Fibroblast of mammary gland (primary cell): Measurements from ENCODE around the gene C19orf18.

ENCODE experiments used
- DNase-seq: peaks from one replicate; pipeline ENCODE4 v3.0.0-alpha.2; 2010; ENCODE audit warnings: low read depth
- H3K4me3 ChIP-seq: 2 replicates; pipeline ENCODE4 v1.5.1; 2011; ENCODE audit warnings: low read depth, mild to moderate bottlenecking, low read length, moderate library complexity; ENCODE audit not compliant: control insufficient read depth
- TF ChIP-seq, protein P1 (sequence below): conservative IDR thresholded peaks from 2 replicates; pipeline ENCODE4 v1.5.1; 2011; ENCODE audit warnings: low read depth, low read length, inconsistent platforms; ENCODE audit not compliant: control insufficient read depth, insufficient read depth

Gene C19orf18

DNA sequence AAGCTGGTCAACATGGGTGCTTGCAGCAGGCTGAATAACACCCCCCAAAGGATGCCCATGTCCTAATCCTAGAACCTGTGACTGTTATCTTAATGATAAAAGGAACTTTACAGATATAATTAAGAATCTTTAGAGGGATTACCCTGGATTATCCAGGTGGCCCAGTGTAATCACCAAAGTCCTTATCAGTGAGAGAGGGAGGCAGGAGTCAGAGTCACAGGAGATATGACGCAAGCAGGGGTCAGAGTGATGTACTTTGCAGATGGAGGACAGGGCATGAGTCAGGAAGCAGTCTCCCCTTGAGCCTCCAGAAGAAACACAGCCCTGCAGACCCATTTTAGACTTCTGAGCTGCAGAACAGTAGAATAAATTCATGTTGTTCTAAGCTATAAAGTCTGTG is 18.5 kb upstream of the C19orf18 start:
- H3K4me3 ChIP-seq, result no peak overlapping the region
- no peak for DNase-seq
- TF ChIP-seq, protein P1, sequence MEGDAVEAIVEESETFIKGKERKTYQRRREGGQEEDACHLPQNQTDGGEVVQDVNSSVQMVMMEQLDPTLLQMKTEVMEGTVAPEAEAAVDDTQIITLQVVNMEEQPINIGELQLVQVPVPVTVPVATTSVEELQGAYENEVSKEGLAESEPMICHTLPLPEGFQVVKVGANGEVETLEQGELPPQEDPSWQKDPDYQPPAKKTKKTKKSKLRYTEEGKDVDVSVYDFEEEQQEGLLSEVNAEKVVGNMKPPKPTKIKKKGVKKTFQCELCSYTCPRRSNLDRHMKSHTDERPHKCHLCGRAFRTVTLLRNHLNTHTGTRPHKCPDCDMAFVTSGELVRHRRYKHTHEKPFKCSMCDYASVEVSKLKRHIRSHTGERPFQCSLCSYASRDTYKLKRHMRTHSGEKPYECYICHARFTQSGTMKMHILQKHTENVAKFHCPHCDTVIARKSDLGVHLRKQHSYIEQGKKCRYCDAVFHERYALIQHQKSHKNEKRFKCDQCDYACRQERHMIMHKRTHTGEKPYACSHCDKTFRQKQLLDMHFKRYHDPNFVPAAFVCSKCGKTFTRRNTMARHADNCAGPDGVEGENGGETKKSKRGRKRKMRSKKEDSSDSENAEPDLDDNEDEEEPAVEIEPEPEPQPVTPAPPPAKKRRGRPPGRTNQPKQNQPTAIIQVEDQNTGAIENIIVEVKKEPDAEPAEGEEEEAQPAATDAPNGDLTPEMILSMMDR, result no peak

DNA sequence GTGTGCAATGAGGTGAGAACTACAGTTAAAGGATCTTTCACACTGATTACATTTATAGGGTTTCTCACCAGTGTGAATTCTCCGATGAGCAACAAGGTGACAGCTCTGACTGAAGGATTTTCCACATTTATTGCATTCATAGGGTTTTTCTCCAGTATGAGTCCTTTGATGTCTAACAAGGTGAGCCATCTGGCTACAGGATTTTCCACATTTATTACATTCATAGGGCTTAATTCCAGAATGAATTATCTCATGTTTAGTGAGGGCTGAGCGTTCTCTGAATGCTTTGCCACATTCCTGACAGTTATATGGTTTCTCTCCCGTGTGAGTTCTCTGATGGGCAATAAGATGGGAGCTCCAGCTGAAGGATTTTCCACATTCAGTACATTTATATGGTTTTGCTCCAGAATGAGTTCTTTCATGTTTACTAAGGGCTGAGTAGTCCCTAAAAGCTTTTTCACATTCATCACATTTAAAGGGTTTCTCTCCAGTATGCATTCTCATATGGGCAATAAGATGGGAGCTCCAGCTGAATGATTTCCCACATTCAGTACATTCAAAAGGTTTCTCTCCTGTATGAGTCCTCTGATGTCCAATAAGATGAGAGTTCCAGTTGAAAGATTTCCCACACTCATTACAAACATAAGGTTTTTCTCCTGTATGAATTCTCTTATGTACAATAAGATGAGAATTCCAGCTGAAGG is 4.4 kb upstream of the C19orf18 start:
- DNase-seq, result peak; percentile 8
- no peak overlapping the region for H3K4me3 ChIP-seq
- TF ChIP-seq, protein P1, result no peak

DNA sequence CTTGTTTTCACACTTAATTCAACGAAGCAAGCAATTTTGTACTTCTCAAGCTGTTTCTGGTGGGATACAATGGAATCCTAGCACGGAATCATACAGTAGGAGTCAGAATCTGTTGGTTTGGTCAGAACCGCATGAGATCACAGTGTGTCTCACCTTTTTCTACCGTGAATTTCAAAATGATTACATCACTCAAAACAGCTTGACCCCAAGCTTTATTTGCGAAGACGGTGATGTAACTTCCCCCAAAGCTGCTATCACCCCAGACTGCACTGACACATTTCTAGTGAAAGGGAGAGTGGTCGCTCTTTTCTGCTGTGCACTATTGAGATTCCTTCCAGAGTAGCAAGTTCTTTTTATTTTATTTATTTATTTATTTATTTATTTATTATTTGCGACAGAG is 9.6 kb downstream of the C19orf18 start:
- H3K4me3 ChIP-seq, result no peak overlapping the region
- no peak for DNase-seq
- TF ChIP-seq, protein P1, result no peak

DNA sequence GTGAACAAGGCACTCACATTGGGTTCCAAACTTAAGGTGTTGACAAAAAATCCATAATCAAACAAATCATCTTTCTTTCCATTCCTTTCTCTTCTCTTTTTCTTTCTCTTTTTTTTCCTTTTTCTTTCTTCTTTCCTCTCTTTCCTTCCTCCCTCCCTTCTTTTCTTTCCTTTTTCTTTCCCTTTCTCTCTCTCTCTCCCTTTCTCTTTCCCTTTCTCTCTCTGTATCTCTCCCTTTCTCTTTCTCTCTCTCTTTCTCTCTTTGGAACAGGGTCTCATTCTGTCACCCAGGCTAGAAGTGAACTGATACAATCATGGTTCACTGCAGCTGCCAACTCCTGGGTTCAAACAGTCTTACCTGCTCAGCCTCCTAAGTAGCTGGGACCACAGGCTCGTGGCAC is 12.5 kb downstream of the C19orf18 start:
- TF ChIP-seq, protein P1, result no peak
- no peak overlapping the region for H3K4me3 ChIP-seq
- no peak for DNase-seq

DNA sequence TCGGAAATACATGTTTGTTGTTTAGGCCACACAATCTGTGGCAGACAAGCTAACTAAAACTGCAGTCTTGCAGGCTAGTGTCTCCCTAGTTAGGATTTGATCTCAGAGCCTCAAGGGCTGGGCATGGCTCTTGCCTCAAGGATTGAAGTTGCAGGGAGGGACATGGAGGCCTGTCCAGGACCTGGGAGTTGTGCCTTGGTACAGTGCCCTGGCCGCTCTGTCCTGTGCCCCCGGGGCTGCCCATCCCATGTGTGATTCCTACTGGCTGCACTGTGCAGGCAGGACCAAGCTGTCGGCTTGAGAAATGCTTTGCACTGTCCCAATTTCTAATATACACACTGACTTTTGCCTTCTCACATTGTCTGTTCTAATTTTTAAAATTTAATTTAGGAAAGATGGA is 19.3 kb downstream of the C19orf18 start:
- DNase-seq, result no peak
- TF ChIP-seq, protein P1, result no peak
- no peak overlapping the region for H3K4me3 ChIP-seq

DNA sequence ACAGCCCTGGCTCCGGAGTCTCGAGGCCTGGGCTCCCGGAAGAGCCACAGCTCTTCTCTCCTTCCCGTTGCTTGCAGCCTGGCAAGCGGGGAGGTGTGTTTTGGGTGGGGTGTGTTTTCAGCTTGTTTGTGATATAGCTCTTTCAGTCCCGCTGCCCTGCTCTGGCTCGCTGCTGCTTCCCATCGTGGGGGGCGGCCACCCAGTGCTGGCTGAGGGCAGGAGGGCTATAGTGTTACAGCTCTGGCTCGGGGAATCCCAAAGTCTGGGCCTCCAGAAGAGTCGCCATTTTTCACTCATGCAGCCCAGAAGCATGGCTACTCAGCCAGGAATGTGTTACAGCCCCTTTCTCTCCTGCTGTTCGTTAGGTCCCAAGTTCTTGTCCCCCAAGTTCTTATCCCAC is 24.6 kb downstream of the C19orf18 start:
- TF ChIP-seq, protein P1, result no peak
- no peak for DNase-seq
- H3K4me3 ChIP-seq, result no peak overlapping the region

DNA sequence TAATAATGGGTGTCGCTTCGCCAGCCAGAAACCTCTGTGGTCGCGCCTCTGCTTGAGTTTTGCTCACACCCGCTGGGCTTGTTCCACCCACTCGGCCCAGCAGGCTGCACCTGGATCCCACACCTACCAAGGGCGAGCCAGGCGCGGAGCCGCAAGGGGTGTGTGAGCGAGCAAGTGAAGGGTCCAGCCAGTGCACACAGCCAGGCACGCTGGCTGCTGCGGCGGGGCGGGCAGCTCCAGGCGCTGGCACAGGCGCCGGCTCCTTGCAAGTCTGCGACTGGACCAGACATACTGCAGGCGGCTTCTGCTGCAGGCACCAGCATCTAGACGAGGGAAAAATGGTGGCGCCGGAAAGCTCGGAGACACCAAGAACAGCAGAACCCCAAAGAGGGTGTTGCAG is 25.0 kb downstream of the C19orf18 start:
- no peak for DNase-seq
- TF ChIP-seq, protein P1, result no peak
- no peak overlapping the region for H3K4me3 ChIP-seq
